IMR-90 (cell line): ENCODE results near the gene FKBP6. TPM values are rescaled to one million over a fixed set of nuclear protein-coding genes. Genes with fewer than 3 reads are reported as not detected.
A peak's percentile ranks its signal among the peaks of the same experiment; 100 is the strongest.
"Not testable (repeated sequence)": the region's sequence is repeated elsewhere in the genome, so short reads cannot be mapped to it uniquely, and the experiment has no call there.

Source experiments
- ATAC-seq: fragments of 200-7000 bp; cut with Tn5 transposase; 2 replicates; pipeline ENCODE4 v1.9.1; 2020; ENCODE audit warnings: low read depth, mild to moderate bottlenecking, moderate library complexity
- BruUV-seq: library from RNA; stranded (reverse); fragments of 400-500 nt; replicated peaks from 2 replicates; lab custom pipeline; 2021; lab: Mats Ljungman, UMichigan
- CTCF ChIA-PET: fragments of 300-600 bp; formaldehyde crosslinking; extraction: SDS; loops from one replicate; lab custom pipeline; 2021; ENCODE audit warnings: antibody characterized with exemption; lab: Yijun Ruan, JAX
- POLR2A ChIA-PET: fragments of 300-600 bp; sonication (Branson Sonifier 250); formaldehyde crosslinking; loops from one replicate; lab custom pipeline; 2022; ENCODE audit warnings: antibody characterized with exemption; ENCODE audit not compliant: unreplicated experiment; lab: Charles Lee
- DNase-seq: peaks from one replicate; pipeline ENCODE4 v3.0.0; 2013
- H2AFZ ChIP-seq: replicated peaks from 2 replicates; pipeline ENCODE3; 2013; ENCODE audit warnings: low read length, mild to moderate bottlenecking; ENCODE audit not compliant: poor library complexity
- H2AK5ac ChIP-seq: 2 replicates; pipeline ENCODE4 v1.6.1; 2013; ENCODE audit warnings: low read depth, low read length, inconsistent platforms
- H2AK9ac ChIP-seq: replicated peaks from 2 replicates; pipeline ENCODE3; 2013; ENCODE audit warnings: mild to moderate bottlenecking, low read depth, low read length, moderate library complexity; ENCODE audit not compliant: poor library complexity
- H2BK120ac ChIP-seq: 2 replicates; pipeline ENCODE4 v1.6.1; 2013; ENCODE audit warnings: low read depth, low read length, inconsistent platforms
- H2BK15ac ChIP-seq: 3 replicates; pipeline ENCODE4 v1.6.1; 2013; ENCODE audit warnings: low read depth, low read length, inconsistent platforms
- H2BK20ac ChIP-seq: 2 replicates; pipeline ENCODE4 v1.6.1; 2013; ENCODE audit warnings: low read depth, mild to moderate bottlenecking, inconsistent platforms, low read length, moderate library complexity
- H2BK5ac ChIP-seq: 2 replicates; pipeline ENCODE4 v1.6.1; 2013; ENCODE audit warnings: mild to moderate bottlenecking, low read depth, low read length, inconsistent platforms; ENCODE audit not compliant: poor library complexity, severe bottlenecking
- H3K14ac ChIP-seq: replicated peaks from 2 replicates; pipeline ENCODE4 v1.6.1; 2013; ENCODE audit warnings: low read depth, low read length, inconsistent platforms
- H3K18ac ChIP-seq: 2 replicates; pipeline ENCODE4 v1.6.1; 2013; ENCODE audit warnings: low read depth, low read length, control low read depth
- H3K23ac ChIP-seq: 2 replicates; pipeline ENCODE4 v1.6.1; 2013; ENCODE audit warnings: low read depth, low read length, inconsistent platforms
- H3K27ac ChIP-seq: 2 replicates; pipeline ENCODE4 v1.5.1; 2013; ENCODE audit warnings: mild to moderate bottlenecking, control low read depth, low read length; ENCODE audit not compliant: insufficient read depth
- H3K27me3 ChIP-seq: 2 replicates; pipeline ENCODE4 v1.6.1; 2013; ENCODE audit warnings: low read length; ENCODE audit not compliant: control insufficient read depth, insufficient read depth
- H3K36me3 ChIP-seq: 2 replicates; pipeline ENCODE4 v1.6.1; 2013; ENCODE audit warnings: low read length, mixed read lengths; ENCODE audit not compliant: control insufficient read depth, insufficient read depth
- H3K4ac ChIP-seq: 2 replicates; pipeline ENCODE4 v1.6.1; 2013; ENCODE audit warnings: low read depth, low read length, inconsistent platforms
- H3K4me1 ChIP-seq: 2 replicates; pipeline ENCODE4 v1.6.1; 2013; ENCODE audit warnings: low read length, mixed read lengths; ENCODE audit not compliant: control insufficient read depth, insufficient read depth
- H3K4me2 ChIP-seq: 2 replicates; pipeline ENCODE4 v1.6.1; 2013; ENCODE audit warnings: low read depth, mild to moderate bottlenecking, control low read depth, low read length, moderate library complexity
- H3K4me3 ChIP-seq: 2 replicates; pipeline ENCODE4 v1.5.1; 2013; ENCODE audit warnings: low read depth, mild to moderate bottlenecking, control low read depth, low read length, moderate library complexity; ENCODE audit not compliant: insufficient read depth
- H3K56ac ChIP-seq: 2 replicates; pipeline ENCODE4 v1.6.1; 2013; ENCODE audit warnings: low read length, inconsistent platforms; ENCODE audit not compliant: insufficient read depth; ENCODE audit errors: extremely low read depth
- H3K79me1 ChIP-seq, 2 experiments: 2 replicates each; pipeline ENCODE4 v1.6.1; 2013; ENCODE audit warnings: low read length in 2 of 2, inconsistent platforms in 1 of 2, low read depth in 1 of 2
- H3K9ac ChIP-seq: 2 replicates; pipeline ENCODE4 v1.6.1; 2013; ENCODE audit warnings: low read depth, low read length, control low read depth
- H3K9me1 ChIP-seq: 2 replicates; pipeline ENCODE4 v1.6.1; 2013; ENCODE audit warnings: low read length, inconsistent platforms; ENCODE audit not compliant: insufficient read depth
- H3K9me3 ChIP-seq: 2 replicates; pipeline ENCODE4 v1.6.1; 2013; ENCODE audit warnings: low read length; ENCODE audit not compliant: control insufficient read depth, insufficient read depth
- H4K20me1 ChIP-seq: 2 replicates; pipeline ENCODE4 v1.6.1; 2013; ENCODE audit warnings: low read length, inconsistent platforms; ENCODE audit not compliant: insufficient read depth
- H4K5ac ChIP-seq: 2 replicates; pipeline ENCODE4 v1.6.1; 2013; ENCODE audit warnings: mild to moderate bottlenecking, low read depth, low read length, control low read depth
- H4K8ac ChIP-seq, 2 experiments: 2 replicates each; pipeline ENCODE4 v1.6.1; 2013; ENCODE audit warnings: low read depth in 2 of 2, low read length in 2 of 2, control low read depth in 1 of 2, inconsistent platforms in 1 of 2
- H4K91ac ChIP-seq: 2 replicates; pipeline ENCODE4 v1.6.1; 2013; ENCODE audit warnings: low read depth, low read length, inconsistent platforms; ENCODE audit not compliant: insufficient read depth
- WGBS, 2 experiments: methylation state at CpG; one replicate each; pipeline versions ENCODE4 v1.1.5 to v1.1.7; 2013; ENCODE audit warnings: missing lambda C conversion rate in 2 of 2; ENCODE audit not compliant: insufficient read length in 1 of 2; ENCODE audit errors: extremely low coverage in 2 of 2; 5-methylcytosine and 5-hydroxymethylcytosine counted together
- dilution Hi-C: fragments of 300-500 bp; cut with HindIII; formaldehyde crosslinking; loops from one replicate; pipeline ENCODE4 v1.14.3; 2018; ENCODE audit warnings: low sequenced_read_pairs; ENCODE audit not compliant: unreplicated experiment
- in situ Hi-C: fragments of 300-500 bp; cut with MboI; formaldehyde crosslinking; loops from 3 replicates; pipeline ENCODE4 v1.14.3; 2019; ENCODE audit warnings: low sequenced_read_pairs, inconsistent platforms, mixed read lengths
- intact Hi-C: fragments of 100-400 bp; cut with micrococcal nuclease; formaldehyde crosslinking; loops from 2 replicates; pipeline ENCODE4 v1.10.0; 2022
- polyA plus RNA-seq, 3 experiments: library from polyadenylated mRNA; depleted of rRNA; stranded (reverse); fragments of >200 nt; gene quantifications; 2 replicates each; pipeline ENCODE4 v1.2.3, GENCODE V29; 2012; ENCODE audit warnings: low replicate concordance in 1 of 3
- total RNA-seq: library from RNA; depleted of rRNA; stranded (reverse); fragments of >200 nt; gene quantifications from 2 replicates; pipeline ENCODE4 v1.2.3, GENCODE V29; 2012

FKBP6 gene
- total and polyA plus RNA-seq, 2 of the 4 experiments (the other 2 are of a cell fraction) = not detected

GRCh38 chr7:73323434-73324080 lies 4.4 kb upstream of the FKBP6 start:
- H3K4ac ChIP-seq, H4K8ac ChIP-seq, H3K18ac ChIP-seq, H3K36me3 ChIP-seq, H3K27ac ChIP-seq, H2AK9ac ChIP-seq, H3K9me3 ChIP-seq, H3K4me3 ChIP-seq, H2BK5ac ChIP-seq, H4K20me1 ChIP-seq, H3K9me1 ChIP-seq, H4K5ac ChIP-seq, H2AK5ac ChIP-seq, H2BK20ac ChIP-seq, H3K14ac ChIP-seq, H2AFZ ChIP-seq, BruUV-seq, POLR2A ChIA-PET, H3K23ac ChIP-seq, H2BK120ac ChIP-seq, H3K9ac ChIP-seq, H3K27me3 ChIP-seq, DNase-seq, H2BK15ac ChIP-seq, dilution Hi-C loops, H3K56ac ChIP-seq, in situ Hi-C loops, H3K4me1 ChIP-seq, H4K91ac ChIP-seq, H3K79me1 ChIP-seq, ATAC-seq: not testable (repeated sequence)
- H3K4me2 ChIP-seq = peak overlapping the region; percentile 13; the same call in 1 of the 2 replicates
- CTCF ChIA-PET = interaction anchor here (1.0 to 1.4 kb wide), 2 partner anchors 18 to 128 kb away, joined by 6 to 11 read pairs; no protein-coding TSS in a partner anchor
- 43% methylated on average over 1 of the region's 5 CpGs; no CpG with 5 or more reads in 1 of the 2 experiments for WGBS, 2 experiments
- intact Hi-C loops = loop anchor here (1.0 kb wide), 1 partner anchor 128 kb away; no protein-coding TSS in a partner anchor
